Esophagus muscularis mucosa (tissue), 3 donors: ENCODE results near the gene KHDC4.
"Not testable (repeated sequence)": the region's sequence is repeated elsewhere in the genome, so short reads cannot be mapped to it uniquely, and the experiment has no call there.

Source experiments
- POLR2A ChIP-seq: fragments of 450-650 bp; IDR thresholded peaks from one replicate; pipeline ENCODE4 v1.6.1; 2017; ENCODE audit warnings: antibody characterized with exemption, moderate library complexity, mild to moderate bottlenecking, low read depth
- TF ChIP-seq, protein P1 (sequence below), 3 experiments: fragments of 200-600 bp in 2 of 3; fragments of 450-650 bp in 1 of 3; sonication (generic) in 2 of 3; IDR thresholded peaks; one replicate each; pipeline ENCODE4 v1.5.1; 2017 to 2019; ENCODE audit warnings: antibody characterized with exemption in 3 of 3, mild to moderate bottlenecking in 2 of 3, moderate library complexity in 1 of 3

DNA sequence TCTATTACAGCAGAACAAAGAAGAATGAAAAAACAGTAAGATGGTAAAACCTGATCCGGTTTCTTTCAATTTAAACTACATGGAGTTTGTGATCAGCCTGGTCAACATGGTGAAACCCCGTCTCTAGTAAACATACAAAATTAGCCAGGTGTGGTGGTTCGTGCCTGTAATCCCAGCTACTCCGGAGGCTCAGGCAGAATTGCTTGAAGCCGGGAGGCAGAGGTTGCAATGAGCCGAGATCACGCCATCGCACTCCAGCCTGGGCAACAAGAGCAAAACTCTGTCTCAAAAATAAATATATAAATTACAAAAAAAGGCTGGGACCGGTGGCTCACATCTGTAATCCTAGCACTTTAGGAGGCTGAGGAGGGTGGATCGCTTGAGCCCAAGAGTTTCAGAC lies 3.5 kb downstream of the KHDC4 start:
- TF ChIP-seq, protein P1, sequence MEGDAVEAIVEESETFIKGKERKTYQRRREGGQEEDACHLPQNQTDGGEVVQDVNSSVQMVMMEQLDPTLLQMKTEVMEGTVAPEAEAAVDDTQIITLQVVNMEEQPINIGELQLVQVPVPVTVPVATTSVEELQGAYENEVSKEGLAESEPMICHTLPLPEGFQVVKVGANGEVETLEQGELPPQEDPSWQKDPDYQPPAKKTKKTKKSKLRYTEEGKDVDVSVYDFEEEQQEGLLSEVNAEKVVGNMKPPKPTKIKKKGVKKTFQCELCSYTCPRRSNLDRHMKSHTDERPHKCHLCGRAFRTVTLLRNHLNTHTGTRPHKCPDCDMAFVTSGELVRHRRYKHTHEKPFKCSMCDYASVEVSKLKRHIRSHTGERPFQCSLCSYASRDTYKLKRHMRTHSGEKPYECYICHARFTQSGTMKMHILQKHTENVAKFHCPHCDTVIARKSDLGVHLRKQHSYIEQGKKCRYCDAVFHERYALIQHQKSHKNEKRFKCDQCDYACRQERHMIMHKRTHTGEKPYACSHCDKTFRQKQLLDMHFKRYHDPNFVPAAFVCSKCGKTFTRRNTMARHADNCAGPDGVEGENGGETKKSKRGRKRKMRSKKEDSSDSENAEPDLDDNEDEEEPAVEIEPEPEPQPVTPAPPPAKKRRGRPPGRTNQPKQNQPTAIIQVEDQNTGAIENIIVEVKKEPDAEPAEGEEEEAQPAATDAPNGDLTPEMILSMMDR (IDR thresholded peaks at IDR 0.05) = not testable (repeated sequence)
- not testable (repeated sequence) for TF ChIP-seq POLR2A
